Heart left ventricle (tissue), 16 donors: ENCODE results near the gene SPTBN2. TPM values are rescaled to one million over a fixed set of nuclear protein-coding genes. Genes with fewer than 3 reads are reported as not detected.
A peak's percentile ranks its signal among the peaks of the same experiment; 100 is the strongest.

Source experiments
- ATAC-seq, 4 donors: fragments of 200-7000 bp; cut with Tn5 transposase; one replicate each; pipeline ENCODE4 v1.9.1; 2020 to 2022; ENCODE audit warnings: moderate library complexity in 4 of 4, mild to moderate bottlenecking in 3 of 4, moderate number of reproducible peaks in 1 of 4
- DNase-seq, 5 donors: peaks; one replicate each; pipeline ENCODE4 v3.0.0-alpha.2; 2020
- H3K27ac ChIP-seq, 12 donors: fragments of 200-600 bp; sonication (generic) in 4 of 12; one replicate each; pipeline versions ENCODE4 v1.5.0 to v1.8.0; 2016 to 2022; ENCODE audit warnings: mild to moderate bottlenecking in 2 of 12
- H3K27me3 ChIP-seq, 9 donors: fragments of 200-600 bp; sonication (generic) in 2 of 9; one replicate each; pipeline versions ENCODE4 v1.5.1 to v1.8.0; 2016 to 2022; ENCODE audit warnings: mild to moderate bottlenecking in 3 of 9
- H3K36me3 ChIP-seq, 9 donors: fragments of 200-600 bp; sonication (generic) in 2 of 9; one replicate each; pipeline versions ENCODE4 v1.5.0 to v1.8.0; 2018 to 2022; ENCODE audit warnings: mild to moderate bottlenecking in 2 of 9
- H3K4me1 ChIP-seq, 12 donors: fragments of 200-600 bp; sonication (generic) in 4 of 12; one replicate each; pipeline versions ENCODE4 v1.5.0 to v1.8.0; 2016 to 2022; ENCODE audit warnings: mild to moderate bottlenecking in 3 of 12
- H3K4me3 ChIP-seq, 12 donors: fragments of 200-600 bp; sonication (generic) in 4 of 12; one replicate each; pipeline versions ENCODE4 v1.5.0 to v1.8.0; 2017 to 2022; ENCODE audit warnings: mild to moderate bottlenecking in 9 of 12, moderate library complexity in 4 of 12
- H3K9me3 ChIP-seq, 12 donors: fragments of 200-600 bp; sonication (generic) in 4 of 12; one replicate each; pipeline versions ENCODE4 v1.5.0 to v1.8.0; 2016 to 2022; ENCODE audit warnings: mild to moderate bottlenecking in 1 of 12
- POLR2A ChIP-seq, 2 donors: fragments of 450-650 bp; IDR thresholded peaks; one replicate each; pipeline ENCODE4 v1.6.1; 2017; ENCODE audit warnings: antibody characterized with exemption in 2 of 2, mild to moderate bottlenecking in 2 of 2, moderate library complexity in 2 of 2
- WGBS, 4 donors: extraction: QIAGEN DNeasy Blood & Tissue Kit in 2 of 4; methylation state at CpG; one replicate each; pipeline versions ENCODE4 v1.1.5 to v1.1.7; 2013 to 2018; 5-methylcytosine and 5-hydroxymethylcytosine counted together
- intact Hi-C, 10 donors: fragments of 100-400 bp; cut with DNase I; formaldehyde crosslinking; loops; one replicate each; pipeline versions ENCODE4 v1.11.1 to v1.14.2; 2022
- long read RNA-seq, 3 donors: library from polyadenylated mRNA; unstranded; transcript quantifications; one replicate each; pipeline ENCODE4 v2.0.0, GENCODE V29; 2020 to 2021
- polyA plus RNA-seq, 2 donors: library from polyadenylated mRNA; stranded (reverse); fragments of 200-250 nt; gene quantifications; one replicate each; pipeline ENCODE4 v1.2.3, GENCODE V29; 2013
- total RNA-seq, 9 donors: library from RNA; depleted of rRNA in 2 of 9; stranded (reverse); fragments of >200 nt in 2 of 9; fragmentation: NEBNext Ultra II Directional in 3 of 9; extraction: Animal tissue kit (Norgen Biotek cat#: 25700) in 3 of 9; gene quantifications; one replicate each; pipeline versions ENCODE4 v1.1.0 to v1.2.4, GENCODE V29; 2016 to 2023
- TF ChIP-seq, protein P1 (sequence below), 12 donors: fragments of 200-600 bp; sonication (generic) in 4 of 12; IDR thresholded peaks; one replicate each; pipeline versions ENCODE4 v1.5.0 to v1.8.0; 2018 to 2022; ENCODE audit warnings: antibody characterized with exemption in 12 of 12, mild to moderate bottlenecking in 5 of 12
- donor health status: ischemic (EF 13 %, LVEDD 7.1; RV severe dilation, severe dysfunction).
- donor health status: healthy with polysubstance abuse.
- donor health status: DM: no; HTN: yes; CAD: no.
- donor health status: DM: no; HTN: no; CAD: no.
- donor health status: ischemic (EF 25% LVEDD 6.9; RV normal size, moderate dysfunction).
- donor health status: ischemic (EF 25% LVEDD 5.7; RV mildly dilated, moderate dysfunction).
- donor health status: healthy.
- donor health status: DM: yes; HTN: yes; CAD: no.
- donor health status: ischemic (EF 35%, LVEDD 5.7; RV mildly dilated, moderate dysfunction).
- donor health status: nonischemic (EF 11% LVEDD 7.7; RV severe dilation, severe dysfunction).
- donor health status: DM: yes; HTN: yes; CAD: no.
- donor health status: PGD.
- donor health status: ischemic (EF 29% LVEDD 5.4; RV normal size, mild dysfunction).
- donor health status: nonischemic (EF 23%, LVEDD 6.1; RV moderate dilation, normal function).

The SPTBN2 gene
- total RNA-seq (1 to 10 TPM in 3 of 9 donors, under 1 TPM in 6; 0.50 to 3.1 (median 0.91) TPM), polyA plus RNA-seq (under 1 TPM; 0.30 to 0.62 TPM)
- long read RNA-seq, donor 1, result 0 reads
- long read RNA-seq, donor 2, partial matches to known transcripts, result 0 of 1 reads
- long read RNA-seq, donor 2, other reads (novel, unspliced or antisense), result 1 of 1 reads
- long read RNA-seq, donor 3, result 0 reads

DNA sequence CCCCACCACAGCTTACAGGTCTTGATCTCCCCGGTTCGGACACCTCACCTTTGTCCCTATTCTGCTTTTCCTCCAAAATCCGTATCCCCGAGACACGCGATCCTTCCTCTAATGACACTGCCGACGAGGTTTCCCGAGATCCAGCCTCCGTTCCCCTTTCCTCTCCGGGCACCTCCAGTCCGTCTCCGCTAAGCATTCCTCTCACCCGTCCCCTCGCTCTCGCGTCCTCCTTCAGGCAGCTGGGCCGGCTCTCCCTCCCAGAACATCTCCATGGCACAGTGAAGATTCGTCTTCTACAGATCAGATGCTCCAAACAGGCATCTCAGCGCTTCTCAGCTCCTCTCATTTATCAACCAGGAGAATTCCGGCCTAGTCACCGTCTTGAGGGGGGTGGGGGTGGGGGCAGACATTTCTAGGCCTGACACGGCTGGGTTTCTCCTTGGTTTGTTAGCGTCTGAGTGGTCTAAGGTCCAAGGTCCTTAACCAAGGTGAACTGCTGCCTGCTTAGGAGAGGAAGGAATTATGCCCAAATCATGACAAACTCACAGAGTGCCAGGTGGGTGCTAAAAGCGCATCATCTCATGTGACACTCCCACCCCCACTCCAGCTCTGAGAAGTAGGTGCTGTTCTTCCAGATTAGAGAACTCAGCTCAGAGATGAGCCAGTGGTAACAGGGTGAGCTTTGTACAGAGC, at the start of gene SPTBN2:
TSS of gene SPTBN2 (minus strand) at position 524 of the 693 bp plus-strand sequence. CDS start 7,976 bp downstream, outside the sequence.
- peak in 1 of 4 donors; percentile 11 for ATAC-seq
- DNase-seq, result no peak
- no peak within 1 kb of the TSS for H3K27ac ChIP-seq
- intact Hi-C loops, result no loop called here
- peaks cover 0 to 18% (median 4%) of the 10 kb centered on the region in 12 donors for H3K4me1 ChIP-seq
- H3K27me3 ChIP-seq, result peaks cover 0 to 59% (median 14%) of the 10 kb centered on the region in 9 donors
- TF ChIP-seq, protein P1, sequence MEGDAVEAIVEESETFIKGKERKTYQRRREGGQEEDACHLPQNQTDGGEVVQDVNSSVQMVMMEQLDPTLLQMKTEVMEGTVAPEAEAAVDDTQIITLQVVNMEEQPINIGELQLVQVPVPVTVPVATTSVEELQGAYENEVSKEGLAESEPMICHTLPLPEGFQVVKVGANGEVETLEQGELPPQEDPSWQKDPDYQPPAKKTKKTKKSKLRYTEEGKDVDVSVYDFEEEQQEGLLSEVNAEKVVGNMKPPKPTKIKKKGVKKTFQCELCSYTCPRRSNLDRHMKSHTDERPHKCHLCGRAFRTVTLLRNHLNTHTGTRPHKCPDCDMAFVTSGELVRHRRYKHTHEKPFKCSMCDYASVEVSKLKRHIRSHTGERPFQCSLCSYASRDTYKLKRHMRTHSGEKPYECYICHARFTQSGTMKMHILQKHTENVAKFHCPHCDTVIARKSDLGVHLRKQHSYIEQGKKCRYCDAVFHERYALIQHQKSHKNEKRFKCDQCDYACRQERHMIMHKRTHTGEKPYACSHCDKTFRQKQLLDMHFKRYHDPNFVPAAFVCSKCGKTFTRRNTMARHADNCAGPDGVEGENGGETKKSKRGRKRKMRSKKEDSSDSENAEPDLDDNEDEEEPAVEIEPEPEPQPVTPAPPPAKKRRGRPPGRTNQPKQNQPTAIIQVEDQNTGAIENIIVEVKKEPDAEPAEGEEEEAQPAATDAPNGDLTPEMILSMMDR (IDR thresholded peaks at IDR 0.05), result no peak
- TF ChIP-seq POLR2A (IDR thresholded peaks at IDR 0.05), result no peak
- H3K36me3 ChIP-seq, result no peaks in the 10 kb centered on the region
- 18 to 23% (median 21%) methylated on average over 25 of the region's 25 CpGs for WGBS, 4 donors
- peak within 1 kb of the TSS; percentile 38 to 62 (median 52) for H3K4me3 ChIP-seq
- no peaks in the 10 kb centered on the region for H3K9me3 ChIP-seq

DNA sequence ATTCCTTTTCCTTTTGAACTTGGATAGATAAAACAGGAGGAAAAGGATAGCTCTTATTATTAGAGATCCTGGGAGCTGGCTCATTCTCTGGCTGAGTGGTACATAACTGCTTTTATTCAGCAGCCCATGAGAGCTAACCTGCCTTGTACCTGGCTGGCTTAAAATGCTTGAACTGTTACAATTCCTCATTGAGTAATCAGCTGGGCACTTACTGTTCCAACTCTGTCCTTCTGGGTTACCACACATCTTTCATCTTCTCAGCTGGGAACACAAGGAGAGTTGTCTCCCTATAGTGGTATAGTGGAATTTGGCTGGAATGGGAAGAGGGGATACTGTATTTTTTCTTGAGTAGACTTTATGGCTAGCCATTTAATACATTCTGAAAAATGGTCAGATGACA, 39.8 kb upstream of the SPTBN2 start:
- no peaks in the 10 kb centered on the region for H3K9me3 ChIP-seq
- no peak overlapping the region for H3K4me3 ChIP-seq
- TF ChIP-seq POLR2A (IDR thresholded peaks at IDR 0.05), result no peak
- no peak for DNase-seq
- peak in 2 of 4 donors; percentile 44 to 48 for ATAC-seq
- no peaks in the 10 kb centered on the region for H3K36me3 ChIP-seq
- intact Hi-C loops, result no loop called here
- H3K27me3 ChIP-seq, result no peaks in the 10 kb centered on the region
- H3K4me1 ChIP-seq, result peaks cover 0 to 8% (median 0%) of the 10 kb centered on the region in 12 donors
- H3K27ac ChIP-seq, result peak overlapping the region in 5 of 12 donors; percentile 7 to 68 (median 55)

DNA sequence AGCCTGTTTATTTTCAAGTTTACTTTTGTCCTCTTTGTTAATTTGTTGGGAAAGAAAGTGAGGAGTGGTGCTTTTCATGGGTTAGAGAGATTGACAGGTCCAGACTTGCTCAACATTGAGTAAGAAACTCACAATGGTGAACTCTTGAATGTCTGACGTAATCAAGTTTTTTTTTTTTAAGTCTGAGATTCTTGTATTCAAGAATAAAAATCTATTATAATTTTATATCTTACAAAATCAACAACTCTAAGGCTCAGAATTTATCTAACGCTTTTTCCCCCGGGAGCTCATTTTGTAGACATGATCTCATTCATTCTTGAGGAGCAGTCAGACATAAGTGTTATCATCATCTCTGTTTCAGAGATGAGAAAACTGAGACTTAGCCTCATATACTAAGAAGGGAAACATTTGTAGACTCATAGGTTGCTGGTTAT, 39.1 kb upstream of the SPTBN2 start:
- H3K4me3 ChIP-seq, result no peak overlapping the region
- peaks cover 0 to 8% (median 0%) of the 10 kb centered on the region in 12 donors for H3K4me1 ChIP-seq
- intact Hi-C loops, result no loop called here
- WGBS, 4 donors, result 64 to 77% (median 71%) methylated on average over 3 of the region's 3 CpGs
- H3K27me3 ChIP-seq, result no peaks in the 10 kb centered on the region
- TF ChIP-seq, protein P1 (IDR thresholded peaks at IDR 0.05), result no peak
- TF ChIP-seq POLR2A (IDR thresholded peaks at IDR 0.05), result no peak
- H3K27ac ChIP-seq, result peak overlapping the region in 8 of 12 donors; percentile 7 to 85 (median 36)
- no peaks in the 10 kb centered on the region for H3K36me3 ChIP-seq
- H3K9me3 ChIP-seq, result no peaks in the 10 kb centered on the region
- ATAC-seq (peak in 3 of 4 donors; percentile 66 to 90 (median 68)), DNase-seq (no peak)

DNA sequence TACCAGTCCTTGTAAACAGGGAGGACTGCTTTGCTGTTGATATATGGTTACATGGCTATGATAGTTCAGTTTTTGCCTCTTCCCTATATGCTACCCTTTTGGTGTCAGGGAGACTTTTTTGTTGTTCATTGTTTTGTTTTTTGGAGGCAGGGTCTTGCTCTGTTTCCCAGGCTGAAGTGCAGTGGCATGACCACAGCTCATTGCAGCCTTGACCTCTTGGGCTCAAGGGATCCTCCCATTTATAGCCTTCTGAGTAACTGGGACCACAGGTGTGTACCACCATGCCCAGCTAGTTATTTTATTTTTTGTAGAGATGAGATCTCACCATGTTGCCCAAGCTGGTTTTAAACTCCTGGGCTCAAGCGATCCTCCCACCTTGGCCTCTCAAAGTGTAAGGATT, 38.6 kb upstream of the SPTBN2 start:
- Histone ChIP-seq H3K27me3 (no peaks in the 10 kb centered on the region), H3K9me3 (no peaks in the 10 kb centered on the region), H3K4me1 (peaks cover 0 to 8% (median 0%) of the 10 kb centered on the region in 12 donors), H3K4me3 (no peak overlapping the region), H3K36me3 (no peaks in the 10 kb centered on the region), H3K27ac (peak overlapping the region in 8 of 12 donors; percentile 13 to 85 (median 36))
- intact Hi-C loops, result no loop called here
- TF ChIP-seq POLR2A (IDR thresholded peaks at IDR 0.05), result no peak
- TF ChIP-seq, protein P1 (IDR thresholded peaks at IDR 0.05), result no peak
- ATAC-seq (no peak), DNase-seq (no peak)
- WGBS, 4 donors, result 92 to 99% (median 97%) methylated on average over 1 of the region's 1 CpG
